ENCODE measurements around the gene KCNH1.

Gene KCNH1

GRCh38 chr1:210787800-210788199 is 346.1 kb downstream of the KCNH1 start:
- no peak for DNase-seq
- in situ Hi-C loops (cut with MboI; ENCODE audit: low pct_unique_long_range_greater_than_20kb, low sequenced_read_pairs): no loop called here

- in situ Hi-C loops (cut with MboI; ENCODE audit: low pct_unique_long_range_greater_than_20kb, low sequenced_read_pairs): no loop called here
- no peak for DNase-seq
Observed at GRCh38 chr1:210786546-210786945, 347.4 kb downstream of the KCNH1 start.

- in situ Hi-C loops (cut with MboI; ENCODE audit: low pct_unique_long_range_greater_than_20kb, low sequenced_read_pairs): no loop called here
- DNase-seq: no peak
Observed at GRCh38 chr1:210783925-210784324, 350.0 kb downstream of the KCNH1 start.

GRCh38 chr1:210781652-210782051 is 352.3 kb downstream of the KCNH1 start:
- in situ Hi-C loops (cut with MboI; ENCODE audit: low pct_unique_long_range_greater_than_20kb, low sequenced_read_pairs): no loop called here

GRCh38 chr1:210779269-210779668 is 354.7 kb downstream of the KCNH1 start:
- no peak for DNase-seq
- in situ Hi-C loops (cut with MboI; ENCODE audit: low pct_unique_long_range_greater_than_20kb, low sequenced_read_pairs): no loop called here

More at GRCh38 chr1:210781652-210782051, 352.3 kb downstream of the KCNH1 start:
- DNase-seq: no peak

GRCh38 chr1:210777914-210778313 is 356.0 kb downstream of the KCNH1 start:
- no peak for DNase-seq
- in situ Hi-C loops (cut with MboI; ENCODE audit: low pct_unique_long_range_greater_than_20kb, low sequenced_read_pairs): no loop called here

GRCh38 chr1:210776712-210777111 is 357.2 kb downstream of the KCNH1 start:
- in situ Hi-C loops (cut with MboI; ENCODE audit: low pct_unique_long_range_greater_than_20kb, low sequenced_read_pairs): no loop called here
- no peak for DNase-seq

GRCh38 chr1:210775289-210775688 is 358.7 kb downstream of the KCNH1 start:
- no peak for DNase-seq
- in situ Hi-C loops (cut with MboI; ENCODE audit: low pct_unique_long_range_greater_than_20kb, low sequenced_read_pairs): no loop called here

GRCh38 chr1:210773450-210773849 is 360.5 kb downstream of the KCNH1 start:
- in situ Hi-C loops (cut with MboI; ENCODE audit: low pct_unique_long_range_greater_than_20kb, low sequenced_read_pairs): no loop called here
- no peak for DNase-seq

GRCh38 chr1:210771131-210771530 is 362.8 kb downstream of the KCNH1 start:
- in situ Hi-C loops (cut with MboI; ENCODE audit: low pct_unique_long_range_greater_than_20kb, low sequenced_read_pairs): no loop called here
- DNase-seq: no peak

GRCh38 chr1:210770396-210770984 is 363.5 kb downstream of the KCNH1 start:
- no peak for DNase-seq
- in situ Hi-C loops (cut with MboI; ENCODE audit: low pct_unique_long_range_greater_than_20kb, low sequenced_read_pairs): no loop called here

GRCh38 chr1:210769473-210769872 is 364.5 kb downstream of the KCNH1 start:
- in situ Hi-C loops (cut with MboI; ENCODE audit: low pct_unique_long_range_greater_than_20kb, low sequenced_read_pairs): no loop called here
- no peak for DNase-seq

GRCh38 chr1:210764536-210764935 is 369.4 kb downstream of the KCNH1 start:
- in situ Hi-C loops (cut with MboI; ENCODE audit: low pct_unique_long_range_greater_than_20kb, low sequenced_read_pairs): no loop called here
- no peak for DNase-seq

GRCh38 chr1:210758761-210759160 is 375.2 kb downstream of the KCNH1 start:
- DNase-seq: no peak
- in situ Hi-C loops (cut with MboI; ENCODE audit: low pct_unique_long_range_greater_than_20kb, low sequenced_read_pairs): no loop called here

- in situ Hi-C loops (cut with MboI; ENCODE audit: low pct_unique_long_range_greater_than_20kb, low sequenced_read_pairs): no loop called here
- DNase-seq: no peak
Observed at GRCh38 chr1:210758261-210758660, 375.7 kb downstream of the KCNH1 start.

- DNase-seq: no peak
- in situ Hi-C loops (cut with MboI; ENCODE audit: low pct_unique_long_range_greater_than_20kb, low sequenced_read_pairs): no loop called here
Observed at GRCh38 chr1:210757677-210758076, 376.3 kb downstream of the KCNH1 start.

GRCh38 chr1:210755991-210756659 is 377.8 kb downstream of the KCNH1 start:
- in situ Hi-C loops (cut with MboI; ENCODE audit: low pct_unique_long_range_greater_than_20kb, low sequenced_read_pairs): no loop called here
- no peak for DNase-seq

- in situ Hi-C loops (cut with MboI; ENCODE audit: low pct_unique_long_range_greater_than_20kb, low sequenced_read_pairs): no loop called here
- no peak for DNase-seq
Observed at GRCh38 chr1:210754878-210755665, 378.9 kb downstream of the KCNH1 start.

GRCh38 chr1:210751911-210752310 is 382.0 kb downstream of the KCNH1 start:
- in situ Hi-C loops (cut with MboI; ENCODE audit: low pct_unique_long_range_greater_than_20kb, low sequenced_read_pairs): no loop called here
- DNase-seq: no peak

GRCh38 chr1:210750468-210750867 is 383.5 kb downstream of the KCNH1 start:
- in situ Hi-C loops (cut with MboI; ENCODE audit: low pct_unique_long_range_greater_than_20kb, low sequenced_read_pairs): no loop called here
- DNase-seq: no peak
